NT2/D1 (cell line): ENCODE results near the gene MAML3.

ENCODE experiments used
- SUZ12 ChIP-seq: IDR thresholded peaks from 2 replicates; pipeline ENCODE4 v1.6.1; 2011; ENCODE audit not compliant: insufficient read length, insufficient read depth; ENCODE audit errors: extremely low read depth
- YY1 ChIP-seq: IDR thresholded peaks from 2 replicates; pipeline ENCODE4 v1.6.1; 2011; ENCODE audit not compliant: insufficient read length, insufficient read depth
- ZNF274 ChIP-seq: IDR thresholded peaks from 2 replicates; pipeline ENCODE4 v1.6.1; 2011; ENCODE audit warnings: mild to moderate bottlenecking, low read depth, low read length

DNA sequence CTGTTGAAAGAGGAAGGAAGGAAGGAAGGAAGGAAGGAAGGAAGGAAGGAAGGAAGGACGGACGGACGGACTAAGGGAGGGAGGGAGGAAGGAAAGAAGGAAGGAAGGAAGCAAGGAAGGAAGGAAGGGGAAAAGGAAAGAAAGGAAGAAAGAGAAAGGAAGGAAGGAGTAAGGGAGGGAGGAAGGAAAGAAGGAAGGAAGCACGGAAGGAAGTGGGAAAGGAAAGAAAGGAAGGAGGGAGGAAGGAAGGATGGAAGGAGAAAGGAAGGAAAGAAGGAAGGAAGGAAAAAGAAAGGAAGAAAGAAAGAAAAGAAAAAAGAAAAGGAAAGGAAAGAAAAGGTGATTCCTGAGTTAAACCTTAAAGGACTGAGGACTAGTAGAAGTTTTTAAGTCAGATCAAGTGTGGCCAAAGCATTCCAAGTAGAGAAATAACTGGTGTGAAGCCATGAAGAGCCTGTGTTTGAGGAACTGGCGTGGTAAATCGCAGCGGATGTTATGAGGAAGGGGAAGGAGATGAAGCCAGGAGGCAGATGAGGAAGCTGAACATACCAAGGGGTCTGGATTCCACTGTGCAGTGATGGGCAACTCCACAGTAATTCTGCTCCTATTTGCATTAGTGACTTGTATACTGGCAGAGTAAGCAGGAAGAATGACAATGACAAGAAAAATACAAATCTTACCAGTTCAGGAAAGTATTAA is 324.9 kb downstream of the MAML3 start:
- TF ChIP-seq YY1 (no peak), ZNF274 (no peak), SUZ12 (no peak)
